H1 (cell line): Measurements from ENCODE around the gene SLC38A7. TPM values are rescaled to one million over a fixed set of nuclear protein-coding genes. Genes with fewer than 3 reads are reported as not detected.

Source experiments
- CTCF ChIA-PET: fragments of 300-600 bp; sonication (Branson Sonifier 250); formaldehyde crosslinking; loops from one replicate; lab custom pipeline; 2021; ENCODE audit not compliant: partially characterized antibody; lab: Charles Lee
- POLR2A ChIA-PET: fragments of 300-600 bp; sonication (Branson Sonifier 250); formaldehyde crosslinking; loops from one replicate; lab custom pipeline; 2021; ENCODE audit warnings: inconsistent platforms; ENCODE audit not compliant: partially characterized antibody; lab: Charles Lee
- DNase-seq, 2 experiments: peaks; one replicate each; pipeline versions ENCODE4 v3.0.0 to v3.0.0-alpha.2; 2010 to 2022; ENCODE audit warnings: low spot score in 2 of 2, low read depth in 1 of 2, mixed read lengths in 1 of 2
- FAIRE-seq: peaks from 2 replicates; lab custom pipeline; 2011; peaks lifted over from hg19 to GRCh38; lab: Jason Lieb, UNC
- H2AFZ ChIP-seq: 2 replicates; pipeline ENCODE4 v1.8.1; 2012; ENCODE audit warnings: low read length, inconsistent platforms
- H2AK5ac ChIP-seq: 2 replicates; pipeline ENCODE4 v1.6.1; 2013; ENCODE audit warnings: low read depth, low read length
- H2BK120ac ChIP-seq: replicated peaks from 2 replicates; pipeline ENCODE3; 2013; ENCODE audit warnings: low read depth, low read length, inconsistent platforms
- H2BK12ac ChIP-seq: 2 replicates; pipeline ENCODE4 v1.6.1; 2013; ENCODE audit warnings: low read depth, low read length
- H2BK15ac ChIP-seq: 2 replicates; pipeline ENCODE4 v1.6.1; 2013; ENCODE audit warnings: low read length
- H2BK20ac ChIP-seq: 2 replicates; pipeline ENCODE4 v1.6.1; 2013; ENCODE audit warnings: low read length
- H2BK5ac ChIP-seq: 2 replicates; pipeline ENCODE4 v1.6.1; 2013; ENCODE audit warnings: low read depth, low read length
- H3K14ac ChIP-seq: 2 replicates; pipeline ENCODE4 v1.6.1; 2013; ENCODE audit warnings: inconsistent platforms; ENCODE audit not compliant: insufficient read length
- H3K18ac ChIP-seq: 2 replicates; pipeline ENCODE4 v1.6.1; 2013; ENCODE audit warnings: low read length; ENCODE audit errors: extremely low read depth
- H3K23ac ChIP-seq: 2 replicates; pipeline ENCODE4 v1.6.1; 2013; ENCODE audit warnings: inconsistent platforms; ENCODE audit not compliant: insufficient read length
- H3K23me2 ChIP-seq: 2 replicates; pipeline ENCODE4 v1.6.1; 2013; ENCODE audit warnings: low read depth, low read length
- H3K27ac ChIP-seq: 2 replicates; pipeline ENCODE4 v1.6.1; 2011; ENCODE audit warnings: low read depth, low read length, inconsistent platforms
- H3K27me3 ChIP-seq, 4 experiments: replicated peaks in 1 of 4; 1 replicate in 1 of 4; 2 replicates in 3 of 4; pipeline versions ENCODE4 v1.6.1 to v1.8.1; 2011 to 2013; ENCODE audit warnings: low read length in 3 of 4, mild to moderate bottlenecking in 3 of 4, inconsistent platforms in 2 of 4, mixed read lengths in 2 of 4, moderate library complexity in 1 of 4; ENCODE audit not compliant: control insufficient read depth in 3 of 4, insufficient read depth in 3 of 4; ENCODE audit errors: extremely low read depth in 1 of 4
- H3K36me3 ChIP-seq, 4 experiments: 2 replicates each; pipeline versions ENCODE4 v1.6.1 to v1.8.1; 2011 to 2013; ENCODE audit warnings: mild to moderate bottlenecking in 4 of 4, low read length in 3 of 4, moderate library complexity in 2 of 4, control low read depth in 1 of 4, inconsistent platforms in 1 of 4; ENCODE audit not compliant: insufficient read depth in 4 of 4, control insufficient read depth in 2 of 4
- H3K4ac ChIP-seq: replicated peaks from 2 replicates; pipeline ENCODE3; 2013; ENCODE audit warnings: low read length, low read depth, mixed read lengths, inconsistent platforms; ENCODE audit not compliant: insufficient read length
- H3K4me1 ChIP-seq, 4 experiments: replicated peaks in 1 of 4; 1 replicate in 1 of 4; 2 replicates in 3 of 4; pipeline versions ENCODE4 v1.6.1 to v1.8.1; 2011 to 2013; ENCODE audit warnings: low read length in 3 of 4, inconsistent platforms in 2 of 4, mixed read lengths in 1 of 4; ENCODE audit not compliant: insufficient read depth in 4 of 4, control insufficient read depth in 3 of 4
- H3K4me2 ChIP-seq, 2 experiments: 2 replicates each; pipeline versions ENCODE4 v1.6.1 to v1.8.1; 2011 to 2013; ENCODE audit warnings: low read depth in 2 of 2, low read length in 2 of 2, control low read depth in 1 of 2, inconsistent platforms in 1 of 2, mild to moderate bottlenecking in 1 of 2; ENCODE audit not compliant: insufficient read depth in 1 of 2
- H3K4me3 ChIP-seq, 4 experiments: fragments of 200-600, 300-600 bp in 1 of 4; sonication (generic), shearing (Covaris generic), sonication (Bioruptor Twin) in 1 of 4; 2 replicates each; pipeline versions ENCODE4 v1.5.1 to v1.8.1; 2011 to 2016; ENCODE audit warnings: low read length in 4 of 4, low read depth in 3 of 4, control low read depth in 2 of 4, inconsistent platforms in 2 of 4, mild to moderate bottlenecking in 2 of 4, mixed read lengths in 1 of 4, moderate library complexity in 1 of 4; ENCODE audit not compliant: insufficient read depth in 2 of 4; ENCODE audit errors: extremely low read depth in 1 of 4
- H3K56ac ChIP-seq: replicated peaks from 2 replicates; pipeline ENCODE3; 2013; ENCODE audit warnings: low read depth, mild to moderate bottlenecking, mixed read lengths, low read length, inconsistent platforms; ENCODE audit not compliant: insufficient read length
- H3K79me1 ChIP-seq: 2 replicates; pipeline ENCODE4 v1.6.1; 2013; ENCODE audit warnings: low read depth, low read length, control low read depth
- H3K79me2 ChIP-seq, 2 experiments: 2 replicates each; pipeline versions ENCODE4 v1.6.1 to v1.8.1; 2012 to 2013; ENCODE audit warnings: low read length in 2 of 2, mild to moderate bottlenecking in 2 of 2, inconsistent platforms in 1 of 2; ENCODE audit not compliant: insufficient read depth in 2 of 2, control insufficient read depth in 1 of 2
- H3K9ac ChIP-seq, 4 experiments: replicated peaks in 1 of 4; 1 replicate in 1 of 4; 2 replicates in 3 of 4; pipeline versions ENCODE4 v1.6.1 to v1.8.1; 2011 to 2013; ENCODE audit warnings: low read depth in 3 of 4, low read length in 3 of 4, control low read depth in 2 of 4, mild to moderate bottlenecking in 2 of 4, moderate library complexity in 2 of 4, inconsistent platforms in 1 of 4; ENCODE audit errors: extremely low read depth in 1 of 4
- H3K9me3 ChIP-seq, 2 experiments: 2 replicates each; pipeline versions ENCODE4 v1.6.1 to v1.8.1; 2012 to 2013; ENCODE audit warnings: mild to moderate bottlenecking in 2 of 2, moderate library complexity in 2 of 2, control low read depth in 1 of 2, inconsistent platforms in 1 of 2, low read depth in 1 of 2, low read length in 1 of 2, mixed read lengths in 1 of 2; ENCODE audit not compliant: insufficient read depth in 2 of 2
- H4K20me1 ChIP-seq, 2 experiments: replicated peaks in 1 of 2; 2 replicates each; pipeline versions ENCODE3 to v1.8.1; 2011 to 2013; ENCODE audit warnings: inconsistent platforms in 2 of 2, low read length in 2 of 2, mild to moderate bottlenecking in 1 of 2; ENCODE audit not compliant: insufficient read depth in 2 of 2, control insufficient read depth in 1 of 2
- H4K5ac ChIP-seq: 2 replicates; pipeline ENCODE4 v1.6.1; 2013; ENCODE audit warnings: low read length, low read depth, mixed read lengths, inconsistent platforms; ENCODE audit not compliant: insufficient read length
- H4K8ac ChIP-seq: 2 replicates; pipeline ENCODE4 v1.8.0; 2013; ENCODE audit warnings: mild to moderate bottlenecking, moderate library complexity, low read length, inconsistent platforms; ENCODE audit not compliant: insufficient read depth; ENCODE audit errors: extremely low read depth
- H4K91ac ChIP-seq: replicated peaks from 2 replicates; pipeline ENCODE3; 2013; ENCODE audit warnings: low read length, mixed read lengths, inconsistent platforms; ENCODE audit not compliant: insufficient read length
- ASH2L ChIP-seq: fragments of 200-600, 300-600 bp; sonication (generic); IDR thresholded peaks from one replicate; pipeline ENCODE4 v1.7.1; 2017; ENCODE audit warnings: low read length
- BACH1 ChIP-seq: IDR thresholded peaks from 2 replicates; pipeline ENCODE4 v1.6.1; 2012; ENCODE audit warnings: low read length, improper control_type of control experiment
- BCL11A ChIP-seq, 2 experiments: IDR thresholded peaks; one replicate each; pipeline ENCODE4 v1.6.1; 2011; ENCODE audit warnings: low read depth in 2 of 2, low read length in 2 of 2, mild to moderate bottlenecking in 2 of 2
- CEBPB ChIP-seq: IDR thresholded peaks from 2 replicates; pipeline ENCODE4 v1.6.1; 2012; ENCODE audit warnings: low read depth, low read length
- EGR1 ChIP-seq: IDR thresholded peaks from 2 replicates; pipeline ENCODE4 v1.6.1; 2011; ENCODE audit warnings: low read depth, low read length, borderline replicate concordance
- FOSL1 ChIP-seq: IDR thresholded peaks from 2 replicates; pipeline ENCODE4 v1.6.1; 2011; ENCODE audit warnings: mild to moderate bottlenecking, low read depth, low read length, moderate library complexity; ENCODE audit not compliant: insufficient read depth
- KDM1A ChIP-seq: fragments of 200-600, 300-600 bp; sonication (generic); IDR thresholded peaks from 2 replicates; pipeline ENCODE4 v1.7.1; 2016; ENCODE audit warnings: mild to moderate bottlenecking, low read length, borderline replicate concordance
- POLR2A ChIP-seq, 2 experiments: IDR thresholded peaks; 1 replicate in 1 of 2; 2 replicates in 1 of 2; pipeline ENCODE4 v1.6.1; 2011; ENCODE audit warnings: low read depth in 2 of 2, low read length in 2 of 2, mild to moderate bottlenecking in 2 of 2; ENCODE audit errors: control extremely low read depth in 1 of 2
- POU5F1 ChIP-seq: IDR thresholded peaks from 2 replicates; pipeline ENCODE4 v1.6.1; 2011; ENCODE audit warnings: low read depth, mild to moderate bottlenecking, low read length, moderate library complexity
- SP1 ChIP-seq: IDR thresholded peaks from 2 replicates; pipeline ENCODE4 v1.6.1; 2011; ENCODE audit warnings: low read depth, low read length
- SP4 ChIP-seq: IDR thresholded peaks from 2 replicates; pipeline ENCODE4 v1.6.1; 2012; ENCODE audit warnings: low read length, inconsistent platforms
- SRF ChIP-seq: IDR thresholded peaks from 2 replicates; pipeline ENCODE4 v1.6.1; 2011; ENCODE audit warnings: mild to moderate bottlenecking, low read depth, low read length, moderate library complexity
- TAF1 ChIP-seq: IDR thresholded peaks from 2 replicates; pipeline ENCODE4 v1.6.1; 2011; ENCODE audit warnings: mild to moderate bottlenecking, low read depth, low read length
- WGBS, 2 experiments: shearing (Covaris generic) in 1 of 2; methylation state at CpG; one replicate each; pipeline versions ENCODE4 v1.1.6 to v1.1.7; 2013 to 2015; ENCODE audit warnings: low lambda C conversion rate in 2 of 2, mixed read lengths in 2 of 2, inconsistent platforms in 1 of 2, low coverage in 1 of 2, missing lambda C conversion rate in 1 of 2; ENCODE audit not compliant: insufficient replicate concordance in 2 of 2, insufficient coverage in 1 of 2, insufficient read length in 1 of 2; ENCODE audit errors: extremely low coverage in 1 of 2, missing lambda C conversion rate in 1 of 2; 5-methylcytosine and 5-hydroxymethylcytosine counted together
- polyA plus RNA-seq, 7 experiments: library from polyadenylated mRNA; depleted of rRNA in 3 of 7; stranded (reverse) in 5 of 7; unstranded in 2 of 7; fragments of >200 nt in 5 of 7; fragments of 200-250 nt in 2 of 7; gene quantifications; 1 replicate in 5 of 7; 2 replicates in 1 of 7; 4 replicates in 1 of 7; pipeline versions ENCODE4 v1.2.1 to v1.2.3, GENCODE V29; 2011 to 2013; ENCODE audit warnings: missing spikeins in 2 of 7, mixed read lengths in 2 of 7
- total RNA-seq: library from RNA; stranded (reverse); fragmentation: NEBNext Ultra II Directional; extraction: Animal tissue kit (Norgen Biotek cat#: 25700); gene quantifications from 2 replicates; pipeline ENCODE4 v1.2.1, GENCODE V29; 2021
- TF ChIP-seq, protein P1 (sequence below): IDR thresholded peaks from 2 replicates; pipeline ENCODE4 v1.6.1; 2012; ENCODE audit warnings: inconsistent platforms

SLC38A7 gene
- total and polyA plus RNA-seq, 2 of the 8 experiments (the other 6 are each of a cell fraction or from before 2014, with no cell fraction given), result 26.7 to 28.0 TPM

DNA sequence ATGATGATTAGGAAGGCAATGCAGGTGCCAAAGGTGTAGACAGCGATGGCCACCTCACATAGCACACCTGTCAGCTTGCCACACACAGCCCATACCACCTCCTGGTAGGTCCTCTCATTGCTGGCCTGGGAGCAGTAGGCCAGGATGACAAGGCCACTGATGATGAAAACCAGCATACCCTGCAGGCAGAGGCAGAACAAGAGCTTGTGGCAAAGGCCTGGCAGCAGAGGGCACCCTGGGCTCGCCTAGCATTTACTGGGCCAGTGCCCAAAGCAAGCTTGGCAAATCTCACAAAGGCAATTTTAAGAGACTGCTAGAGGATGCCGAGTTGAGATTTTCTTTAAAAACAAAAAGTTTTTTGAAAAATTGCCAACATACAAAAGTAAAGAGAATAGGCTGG, 5.9 kb downstream of the SLC38A7 start:
- H3K14ac ChIP-seq, result no peak overlapping the region
- no peak for DNase-seq
- H2AFZ ChIP-seq, result no peak overlapping the region
- H3K18ac ChIP-seq, result no peak overlapping the region
- WGBS, 2 experiments, result 85% methylated on average over 3 of the region's 3 CpGs; no CpG with 5 or more reads in 1 of the 2 experiments
- TF ChIP-seq SP1 (no peak), SRF (no peak), CEBPB (no peak), BCL11A (IDR thresholded peaks at IDR 0.05; ENCODE audit: low read depth in 2 of 2, low read length in 2 of 2) (no peak), KDM1A (no peak), ASH2L (no peak), POU5F1 (no peak), POLR2A (IDR thresholded peaks at IDR 0.05; ENCODE audit: control extremely low read depth in 1 of 2, low read depth in 2 of 2, low read length in 2 of 2) (no peak), BACH1 (no peak), TAF1 (no peak), FOSL1 (no peak), EGR1 (no peak), SP4 (no peak)
- TF ChIP-seq, protein P1, sequence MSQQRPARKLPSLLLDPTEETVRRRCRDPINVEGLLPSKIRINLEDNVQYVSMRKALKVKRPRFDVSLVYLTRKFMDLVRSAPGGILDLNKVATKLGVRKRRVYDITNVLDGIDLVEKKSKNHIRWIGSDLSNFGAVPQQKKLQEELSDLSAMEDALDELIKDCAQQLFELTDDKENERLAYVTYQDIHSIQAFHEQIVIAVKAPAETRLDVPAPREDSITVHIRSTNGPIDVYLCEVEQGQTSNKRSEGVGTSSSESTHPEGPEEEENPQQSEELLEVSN, result no peak
- TF ChIP-seq, all 59 proteins: peak for 0
- H2BK5ac ChIP-seq, result no peak overlapping the region
- no peak overlapping the region for H3K27ac ChIP-seq
- H3K9me3 ChIP-seq, result no peaks in the 10 kb centered on the region
- H2BK120ac ChIP-seq, result no peak overlapping the region
- H3K56ac ChIP-seq, result no peak overlapping the region
- no peak overlapping the region for H3K9ac ChIP-seq
- no peak overlapping the region for H2BK20ac ChIP-seq
- no peak overlapping the region for H4K91ac ChIP-seq
- no peak overlapping the region for H3K4ac ChIP-seq
- no peaks in the 10 kb centered on the region for H3K27me3 ChIP-seq
- peaks cover 0 to 3% (median 1%) of the 10 kb centered on the region in 4 experiments; a peak in 4 of 7 replicates for H3K4me1 ChIP-seq
- H3K79me2 ChIP-seq, result no peaks in the 10 kb centered on the region; a peak in 1 of 4 replicates
- no peak overlapping the region for H2BK15ac ChIP-seq
- H4K8ac ChIP-seq, result no peak overlapping the region
- peaks cover 2% of the 10 kb centered on the region; the same call in 1 of the 2 replicates for H3K23me2 ChIP-seq
- no peak overlapping the region for H3K23ac ChIP-seq
- H4K5ac ChIP-seq, result no peak overlapping the region
- H2BK12ac ChIP-seq, result no peak overlapping the region
- FAIRE-seq, result no peak
- peaks cover 0 to 9% of the 10 kb centered on the region in 2 experiments for H4K20me1 ChIP-seq
- no peak overlapping the region for H2AK5ac ChIP-seq
- POLR2A ChIA-PET, result interaction anchor here (0.9 to 1.4 kb wide), 3 partner anchors 29 to 77 kb away, joined by 3 to 4 read pairs (median 4); no protein-coding TSS in a partner anchor
- CTCF ChIA-PET, result interaction anchor here (1.1 to 2.1 kb wide), 2 partner anchors 10 to 77 kb away, joined by 3 to 6 read pairs; no protein-coding TSS in a partner anchor
- H3K4me3 ChIP-seq, result no peak overlapping the region
- H3K4me2 ChIP-seq, result no peak overlapping the region
- peaks cover 3% of the 10 kb centered on the region; the same call in 1 of the 2 replicates for H3K79me1 ChIP-seq
- peaks cover 2 to 22% (median 8%) of the 10 kb centered on the region in 4 experiments; a peak in 4 of 8 replicates for H3K36me3 ChIP-seq
